GM19372 (cell line): ENCODE measurements around the gene CRYBB3.
"Not testable (repeated sequence)": the region's sequence is repeated elsewhere in the genome, so short reads cannot be mapped to it uniquely, and the experiment has no call there.

Experiments
- ATAC-seq: cut with Tn5 transposase; IDR thresholded peaks from one replicate; pipeline ENCODE4 v1.9.1; 2021; ENCODE audit warnings: mild to moderate bottlenecking, low read depth, moderate library complexity; ENCODE audit not compliant: unreplicated experiment

Gene CRYBB3

DNA sequence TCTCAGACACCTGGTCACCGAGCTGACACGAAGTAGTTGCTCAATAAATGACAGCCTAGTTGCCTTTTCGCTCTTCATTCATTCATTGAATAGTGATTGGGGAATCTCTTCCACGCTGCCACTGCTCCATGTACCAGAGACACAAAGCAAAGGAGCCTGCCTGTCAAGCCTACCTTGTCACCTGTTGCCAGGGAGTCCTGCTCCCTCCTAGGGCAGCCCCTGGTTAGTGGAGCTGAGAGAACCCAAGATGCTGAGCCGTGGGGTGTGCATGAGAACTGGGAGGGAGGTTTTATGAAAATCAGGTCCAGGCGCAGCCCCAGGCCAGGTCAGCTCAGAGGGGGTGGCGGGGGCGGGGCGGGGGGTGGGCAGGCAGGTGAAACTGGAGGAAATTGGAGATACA, 38.4 kb downstream of the CRYBB3 start:
- not testable (repeated sequence) for ATAC-seq

DNA sequence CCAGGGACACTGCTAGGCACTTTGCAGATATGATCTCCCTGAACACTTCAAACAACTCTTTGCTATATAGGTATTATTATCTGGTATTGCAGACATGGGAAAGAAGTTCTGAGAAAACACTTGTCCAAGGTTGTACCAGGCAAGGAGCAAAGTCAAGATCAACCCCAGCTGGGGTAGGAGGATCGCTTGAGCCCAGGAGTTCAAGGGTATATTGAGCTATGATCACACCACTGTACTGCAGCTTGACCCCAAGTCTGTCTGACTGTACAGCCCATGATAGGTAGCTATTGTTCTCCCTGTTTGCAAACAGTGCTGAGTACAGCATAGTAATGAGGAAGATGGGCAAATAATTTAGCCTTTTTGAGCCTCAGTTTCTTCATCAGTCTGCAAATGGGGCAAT, 55.5 kb downstream of the CRYBB3 start:
- not testable (repeated sequence) for ATAC-seq
